GM21737 (cell line): ENCODE results near the gene NRXN2.

Source experiments
- ATAC-seq: cut with Tn5 transposase; IDR thresholded peaks from one replicate; pipeline ENCODE4 v1.9.1; 2021; ENCODE audit warnings: mild to moderate bottlenecking, moderate library complexity; ENCODE audit not compliant: unreplicated experiment

Gene NRXN2

DNA sequence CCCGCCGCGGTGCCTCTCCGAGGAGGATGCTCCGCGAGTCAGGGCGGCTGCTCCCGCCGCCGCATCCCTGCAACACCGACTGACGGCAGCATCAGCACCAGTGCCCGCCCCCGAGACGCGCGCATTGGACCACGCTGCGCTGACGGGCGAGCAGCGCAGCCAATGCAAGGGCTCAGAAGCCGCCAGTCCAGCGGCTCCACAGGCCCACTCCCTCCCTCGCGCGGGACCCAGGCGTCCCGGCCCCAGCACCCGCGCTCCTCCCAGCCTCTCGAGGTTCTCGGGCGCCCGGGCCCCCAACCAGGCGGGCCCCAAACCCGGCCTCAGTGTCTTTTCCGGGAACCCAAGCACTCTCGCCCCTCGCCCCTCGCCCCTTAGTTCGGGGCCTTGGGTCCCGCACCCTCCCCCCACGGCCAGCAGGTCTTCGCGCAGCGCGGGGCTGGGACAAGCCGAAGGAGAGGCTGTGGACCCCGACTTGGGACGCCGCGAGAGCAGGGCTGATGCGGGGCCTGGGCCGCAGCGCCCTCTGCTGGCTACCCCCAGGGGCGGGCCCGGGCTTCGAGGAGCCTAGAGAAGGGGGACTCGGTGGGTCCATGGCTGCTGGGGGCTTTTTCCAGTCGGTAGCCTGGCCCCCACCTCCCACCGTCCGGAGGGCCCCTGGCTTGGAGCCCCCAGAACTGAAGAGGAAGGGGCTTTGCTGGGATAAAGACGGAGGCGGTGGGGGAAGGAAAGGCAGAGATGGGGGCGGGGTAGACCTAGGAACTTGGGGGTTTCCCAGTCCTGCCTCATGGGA, at the start of gene NRXN2:
Gene NRXN2, minus strand, starts transcription at position 81 of the 790 bp plus-strand sequence. CDS start 9,498 bp downstream, outside the sequence.
- peak; percentile 84 for ATAC-seq

- no peak for ATAC-seq
These were observed 49.5 kb upstream of the NRXN2 start for GRCh38 chr11:64772303-64773018.

DNA sequence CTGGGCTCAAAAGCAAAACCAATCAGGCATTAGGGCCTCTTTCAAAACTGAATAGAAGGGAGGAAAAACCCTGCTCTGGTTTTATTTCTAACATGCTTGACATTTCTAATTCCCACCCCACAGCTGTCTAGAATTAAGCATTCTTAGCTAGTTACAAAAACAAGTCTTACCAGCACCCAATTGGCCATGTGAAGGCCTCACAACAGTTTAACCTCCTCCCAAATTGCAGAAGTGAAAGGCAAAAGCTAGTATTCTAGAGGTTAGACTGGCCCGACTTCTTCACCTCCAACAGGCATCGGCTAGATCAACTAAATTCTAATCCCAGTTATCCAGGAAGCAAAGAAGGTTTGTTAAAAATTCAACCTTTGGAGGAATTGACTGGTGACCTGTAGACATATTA, 48.9 kb upstream of the NRXN2 start:
- no peak for ATAC-seq

- ATAC-seq: no peak
These were observed 47.1 kb upstream of the NRXN2 start for GRCh38 chr11:64770120-64770519.

DNA sequence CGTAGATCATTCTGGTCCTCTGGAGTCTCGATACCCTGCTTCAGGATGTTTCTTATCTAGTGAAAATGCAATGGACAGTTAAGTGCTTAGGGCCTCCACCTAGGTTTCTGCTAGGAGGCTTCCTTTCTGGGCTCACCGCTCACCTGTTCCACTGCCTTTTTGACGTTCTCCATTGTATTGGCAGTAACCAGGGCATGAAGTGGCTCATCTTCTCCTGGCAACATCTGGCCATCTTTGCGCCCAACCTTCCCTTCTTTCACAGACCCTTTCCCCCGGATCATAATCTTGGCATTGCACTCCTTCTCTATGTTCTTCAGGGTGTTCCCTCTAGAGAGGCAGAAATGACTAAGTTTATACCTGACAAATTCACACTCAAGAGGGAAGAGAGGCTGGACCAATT, 46.3 kb upstream of the NRXN2 start:
- no peak for ATAC-seq

DNA sequence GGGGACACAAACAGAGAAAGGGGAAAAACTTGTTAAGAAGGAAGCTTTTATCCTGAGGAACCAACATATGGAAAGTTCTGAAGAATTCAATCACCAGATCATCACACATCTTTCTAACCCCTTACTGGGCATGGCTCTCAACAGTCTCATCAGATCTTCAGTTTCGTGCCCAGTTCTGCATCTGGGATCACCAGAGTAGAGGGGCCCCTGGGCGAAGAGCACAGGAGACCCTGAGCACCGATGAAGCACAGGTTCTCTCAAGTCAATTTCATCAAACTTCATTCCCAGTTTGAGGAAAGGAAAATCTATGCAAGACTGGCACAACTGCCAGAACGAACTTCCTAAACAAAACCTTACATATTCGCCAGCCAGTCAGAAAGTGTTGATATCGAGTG, 45.3 kb upstream of the NRXN2 start:
- no peak for ATAC-seq

GRCh38 chr11:64767344-64768299, 44.6 kb upstream of the NRXN2 start:
- ATAC-seq: no peak

DNA sequence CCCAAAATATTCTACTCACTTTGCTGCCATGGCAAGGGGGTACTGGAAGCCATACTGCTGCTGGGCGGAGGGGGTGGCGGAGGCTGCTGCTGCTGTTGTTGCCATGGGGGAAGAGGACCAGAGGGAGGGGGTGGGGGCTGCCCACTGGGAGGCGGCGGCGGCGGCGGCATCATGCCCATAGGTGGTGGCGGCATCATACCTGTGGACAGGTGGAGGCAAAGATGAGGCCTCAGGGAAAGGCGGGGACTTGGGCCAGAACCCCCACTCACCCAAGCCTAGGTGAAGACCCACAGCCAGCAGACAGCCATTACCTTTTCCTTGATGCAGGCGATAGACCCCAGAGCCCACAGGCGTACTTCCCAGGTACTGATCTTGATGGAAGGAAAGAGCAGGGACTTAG, 43.9 kb upstream of the NRXN2 start:
- no peak for ATAC-seq

GRCh38 chr11:64765851-64766665, 43.1 kb upstream of the NRXN2 start:
- ATAC-seq: no peak

DNA sequence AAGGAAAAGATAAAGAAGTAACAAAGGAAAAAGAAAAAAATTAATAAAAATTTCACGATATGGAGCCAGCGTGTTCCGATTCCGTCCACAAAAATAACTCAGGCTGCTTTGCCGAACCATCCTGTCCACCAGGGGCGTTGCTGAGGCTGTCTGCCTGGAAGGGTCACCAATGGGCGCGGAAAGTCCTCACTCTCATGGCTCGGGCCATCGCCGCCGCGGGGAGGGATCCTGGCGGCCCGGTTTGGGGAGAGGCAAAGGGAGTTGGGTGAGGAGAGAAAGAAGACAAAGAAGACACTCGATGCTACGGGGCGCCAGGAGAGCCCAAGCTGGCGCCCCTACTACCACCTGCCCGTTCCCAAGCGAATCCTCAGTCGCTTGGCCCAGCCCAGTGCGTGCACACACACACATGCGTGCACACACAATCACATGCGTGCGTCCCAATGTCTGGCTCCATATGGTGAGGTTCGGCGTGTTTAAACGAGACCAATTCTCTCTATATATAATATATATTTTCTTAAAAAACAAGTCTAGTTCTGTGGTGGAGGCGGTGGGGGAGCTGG, 42.4 kb upstream of the NRXN2 start:
- no peak for ATAC-seq

GRCh38 chr11:64764753-64765152, 41.8 kb upstream of the NRXN2 start:
- no peak for ATAC-seq

DNA sequence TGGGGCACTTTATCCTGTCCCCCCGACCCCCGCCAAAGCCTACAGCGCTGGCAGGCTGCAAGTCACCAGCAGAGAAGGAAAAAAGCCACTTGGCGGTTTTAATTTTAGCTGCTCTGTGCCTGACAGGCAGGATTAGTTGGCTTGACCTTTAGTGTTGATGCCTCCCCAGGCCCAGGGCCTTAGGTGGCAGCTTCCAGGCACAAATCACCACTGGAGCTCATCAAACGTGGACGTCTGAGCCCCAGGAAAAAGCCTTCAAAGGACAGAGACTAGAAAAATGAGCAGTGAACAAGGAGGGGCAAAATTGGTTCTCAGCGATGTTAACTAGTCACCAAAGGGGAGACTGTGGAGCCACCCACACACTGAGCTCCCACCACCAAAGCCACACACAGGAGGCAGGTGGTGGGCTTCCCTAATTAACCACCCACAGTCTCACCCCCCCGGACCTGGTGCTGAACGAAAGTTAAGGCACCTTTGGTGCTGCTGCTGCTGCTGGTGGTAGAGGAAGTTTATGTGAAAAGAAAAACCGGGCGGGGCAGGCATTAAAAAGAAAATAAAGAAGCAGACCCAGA, 41.1 kb upstream of the NRXN2 start:
- ATAC-seq: no peak

GRCh38 chr11:64763526-64764039, 40.6 kb upstream of the NRXN2 start:
- no peak for ATAC-seq

DNA sequence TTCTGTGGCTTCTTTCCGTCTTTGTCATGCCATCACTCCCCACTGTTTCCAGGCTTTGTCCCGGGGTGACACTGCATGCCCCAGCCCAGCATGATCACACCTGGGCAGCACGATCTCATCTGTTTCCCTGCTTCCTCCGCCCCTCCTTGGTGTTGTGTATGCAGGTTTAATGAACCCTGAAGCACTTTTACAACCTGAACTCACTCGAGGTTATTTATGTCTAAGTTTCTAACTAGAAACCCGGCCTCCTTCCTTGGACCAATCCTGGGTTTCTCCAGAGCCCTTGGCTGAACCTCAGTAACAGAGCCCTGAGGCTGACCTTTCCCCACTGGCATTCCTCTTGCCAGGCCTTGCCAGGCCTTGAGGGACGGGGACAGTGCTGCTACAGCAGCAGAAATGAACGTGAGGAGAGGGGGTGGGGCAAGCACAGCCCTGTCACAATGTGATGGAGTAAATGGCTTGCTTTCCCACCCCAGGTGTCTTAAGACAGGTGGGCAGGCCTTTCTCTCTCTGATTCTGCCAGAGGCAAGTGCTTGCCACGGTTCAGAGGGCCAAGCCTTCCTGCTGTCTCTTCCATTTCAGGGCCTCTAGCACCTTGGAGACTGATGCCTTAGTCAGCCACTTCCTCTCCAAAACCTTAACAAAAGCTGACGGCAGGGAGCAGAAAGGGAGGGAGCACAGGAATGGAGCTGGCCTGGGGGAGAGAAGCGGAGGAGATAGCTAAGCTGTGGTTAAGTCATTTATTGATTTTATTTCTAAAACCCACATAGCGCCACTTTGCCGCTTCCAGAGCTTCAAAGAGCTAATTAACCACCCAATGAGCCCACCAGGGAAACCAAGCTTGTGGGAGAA, 39.9 kb upstream of the NRXN2 start:
- ATAC-seq: no peak

- ATAC-seq: no peak
These were observed 39.3 kb upstream of the NRXN2 start for GRCh38 chr11:64762277-64762673.

DNA sequence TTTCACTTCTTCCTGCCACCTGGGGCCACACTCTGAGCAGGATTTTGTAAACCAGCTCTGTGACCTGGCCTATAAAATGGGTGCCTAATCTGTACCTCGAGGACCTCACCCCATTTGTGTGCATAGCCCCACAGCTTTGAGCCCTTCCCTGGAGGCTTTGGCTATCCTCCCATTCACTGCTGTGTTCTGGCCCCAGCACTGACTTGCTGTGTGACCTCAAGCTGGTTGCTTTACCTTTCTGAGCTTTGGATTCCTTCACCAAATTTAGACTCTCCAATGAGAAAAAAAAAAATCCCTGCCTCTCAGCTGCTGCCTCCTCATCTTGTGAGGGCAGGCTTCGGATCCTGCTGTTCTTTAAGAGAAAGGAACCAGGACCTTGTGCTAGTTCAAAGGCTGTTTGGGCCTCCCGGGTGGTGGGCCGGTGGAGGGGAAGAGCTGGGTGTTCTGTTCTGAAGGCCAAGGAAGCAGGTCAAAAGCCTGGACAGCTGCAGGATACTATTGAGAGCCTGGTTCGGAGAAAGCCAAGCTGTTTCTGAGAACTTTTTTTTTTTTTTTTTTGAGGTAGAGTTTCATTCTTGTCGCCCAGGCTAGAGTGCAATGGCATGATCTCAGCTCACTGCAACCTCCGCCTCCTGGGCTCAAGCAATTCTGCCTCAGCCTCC, 37.9 kb upstream of the NRXN2 start:
- ATAC-seq: no peak

DNA sequence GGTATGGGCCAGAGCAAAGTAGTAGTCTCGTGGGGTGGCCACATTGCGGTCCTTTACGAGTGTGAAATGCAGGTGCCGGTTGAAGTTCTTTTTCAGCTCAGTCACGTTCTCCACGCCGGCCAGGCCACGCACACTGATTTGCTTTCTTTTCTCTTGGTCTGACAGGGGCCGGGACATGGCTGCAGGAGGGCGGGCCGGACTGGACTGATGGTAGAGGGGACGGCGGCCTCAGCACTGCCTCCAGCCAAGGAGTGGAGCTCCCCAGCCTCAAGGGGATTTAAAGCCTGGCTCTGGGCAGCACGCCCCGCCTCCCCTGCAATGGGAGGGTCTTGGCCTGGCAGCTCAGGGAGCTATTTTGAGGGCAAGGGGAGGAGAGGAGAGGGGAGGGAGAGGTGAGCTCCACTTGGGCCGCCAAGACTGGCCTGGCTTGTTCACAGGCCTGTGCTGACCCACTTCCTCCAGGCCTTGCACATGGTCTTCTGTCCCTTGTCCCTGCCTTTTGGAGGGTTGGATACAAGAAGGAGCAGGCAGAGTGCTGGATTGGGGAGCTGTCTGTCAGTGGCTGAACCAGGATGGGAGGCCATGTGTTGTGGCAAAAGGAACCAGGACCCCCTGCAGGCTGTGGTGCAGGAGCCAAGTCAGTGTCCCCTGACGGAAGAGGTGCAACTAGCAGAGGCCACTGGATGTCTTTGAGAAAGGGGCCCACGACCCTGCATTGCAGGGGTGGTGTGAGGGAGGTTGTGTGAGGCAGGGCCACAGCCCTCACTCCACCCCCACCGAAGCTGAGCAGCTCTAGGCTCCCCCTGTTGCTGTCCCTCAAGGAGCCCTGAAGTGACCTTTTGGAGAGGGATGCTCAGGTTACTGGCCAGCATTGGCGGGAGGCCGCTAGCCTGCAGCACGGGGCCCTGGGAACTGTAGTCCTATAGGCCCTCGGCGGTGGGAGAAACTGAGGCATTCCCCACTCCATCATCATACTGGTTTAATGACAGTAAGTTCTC, 37.0 kb upstream of the NRXN2 start, which contains the start of gene PYGM:
Gene PYGM, minus strand, starts transcription at position 253 of the 998 bp plus-strand sequence. Its CDS starts 76 bp downstream, at position 177.
- no peak for ATAC-seq
